GM21390 (cell line): ENCODE results near the gene RFX2.
"Not testable (repeated sequence)": the region's sequence is repeated elsewhere in the genome, so short reads cannot be mapped to it uniquely, and the experiment has no call there.

Experiments used
- ATAC-seq: cut with Tn5 transposase; IDR thresholded peaks from one replicate; pipeline ENCODE4 v1.9.1; 2021; ENCODE audit not compliant: unreplicated experiment

Gene RFX2

DNA sequence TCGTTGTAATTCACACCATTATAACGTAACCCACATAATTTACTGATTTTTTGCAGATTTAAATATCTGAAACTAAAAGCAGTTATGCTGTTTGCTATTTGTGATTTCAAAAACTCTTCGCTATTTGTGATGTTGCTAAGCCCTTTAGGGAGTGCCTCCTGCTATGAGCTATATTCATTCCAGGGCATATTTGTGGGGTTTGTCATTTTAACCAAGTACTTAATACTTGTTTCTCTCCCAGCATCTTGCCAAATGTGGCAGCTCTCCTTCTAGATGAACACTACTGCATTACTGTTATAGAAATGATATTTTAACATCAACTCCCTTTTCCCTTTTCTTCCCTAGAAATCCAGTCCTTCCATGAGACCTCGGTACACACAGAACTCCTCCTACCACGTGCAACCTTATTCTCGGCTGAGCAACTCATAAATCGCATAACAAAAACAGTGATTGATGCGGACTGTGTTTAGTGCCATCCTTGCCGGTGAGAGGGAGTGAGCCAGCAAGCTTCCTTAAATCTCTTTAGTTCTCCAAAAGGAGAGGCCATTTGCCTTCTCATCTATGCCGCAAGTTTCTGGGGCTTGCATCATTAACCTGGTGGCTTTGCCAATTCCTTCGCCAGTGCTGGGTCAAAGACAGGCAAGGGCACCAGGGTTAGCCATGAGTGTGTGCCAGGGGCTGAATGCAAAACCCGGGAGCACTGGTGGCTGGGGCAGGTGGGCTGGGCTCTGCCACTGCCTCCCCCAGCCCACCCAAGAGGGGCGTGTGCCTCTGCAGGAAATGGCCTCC lies 33.4 kb downstream of the RFX2 start:
- ATAC-seq, result no peak

- ATAC-seq, result no peak
These were observed 34.0 kb downstream of the RFX2 start for GRCh38 chr19:6076291-6076665.

- ATAC-seq, result no peak
These were observed 35.4 kb downstream of the RFX2 start for GRCh38 chr19:6074709-6075403.

DNA sequence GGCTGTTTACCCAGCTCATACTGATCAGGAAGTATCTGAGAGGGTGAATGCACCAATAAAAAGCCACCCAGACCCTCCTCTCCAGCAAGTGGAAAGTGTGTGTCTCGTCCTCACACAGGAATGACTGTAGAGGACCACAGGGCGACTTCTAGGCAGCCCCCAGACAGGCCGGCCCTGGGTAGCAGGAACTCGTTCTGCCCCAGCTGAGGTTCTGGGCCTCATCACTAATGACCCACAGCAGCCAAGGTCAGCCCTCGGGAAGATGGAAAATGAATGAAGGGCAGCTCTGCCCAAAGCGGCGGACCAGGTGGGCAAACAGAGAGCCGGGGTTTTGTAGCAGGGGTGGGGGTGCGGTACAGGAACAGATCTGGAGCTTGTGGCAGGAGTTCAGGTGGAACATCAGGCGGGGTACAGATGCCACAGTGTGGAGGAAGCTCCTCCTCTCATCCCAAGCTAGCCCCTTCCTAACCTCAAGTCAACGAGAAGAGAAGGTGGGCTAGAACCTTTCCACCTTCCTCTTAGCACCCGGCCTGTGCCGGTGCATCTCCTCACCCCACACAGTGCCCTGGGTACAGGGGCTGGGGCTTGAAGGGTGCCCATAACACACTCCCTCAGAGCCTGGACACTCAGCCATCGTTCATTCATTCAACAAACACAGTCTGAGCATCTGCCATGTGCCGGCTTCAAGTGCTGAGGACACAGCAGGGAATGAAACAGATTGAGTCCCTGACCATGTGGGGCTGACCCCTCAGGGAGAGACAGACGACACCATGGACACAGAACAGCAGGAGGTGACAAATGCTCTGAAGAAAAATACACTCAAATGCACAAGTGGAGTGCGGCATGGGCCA lies 36.2 kb downstream of the RFX2 start:
- ATAC-seq, result no peak

DNA sequence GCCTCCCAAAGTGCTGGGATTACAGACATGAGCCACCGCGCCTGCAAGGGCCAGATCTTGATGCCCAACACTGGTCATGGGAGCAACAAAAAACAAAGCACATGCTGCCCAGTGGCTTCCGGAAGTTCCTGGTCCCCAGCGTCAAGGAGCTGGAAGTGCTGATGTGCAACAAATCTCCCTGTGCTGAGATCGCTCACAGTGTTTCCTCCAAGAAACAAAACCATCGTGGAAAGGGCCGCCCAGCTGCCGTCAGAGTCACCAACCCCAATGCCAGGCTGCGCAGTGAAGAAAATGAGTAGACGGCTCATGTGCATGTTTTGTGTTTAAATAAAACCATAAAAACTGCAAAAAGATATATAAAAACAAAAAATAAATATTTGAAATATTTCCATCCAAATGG lies 37.1 kb downstream of the RFX2 start:
- not testable (repeated sequence) for ATAC-seq

- no peak for ATAC-seq
These were observed 38.4 kb downstream of the RFX2 start for GRCh38 chr19:6071875-6072274.

- no peak for ATAC-seq
These were observed 39.4 kb downstream of the RFX2 start for GRCh38 chr19:6070720-6071485.

DNA sequence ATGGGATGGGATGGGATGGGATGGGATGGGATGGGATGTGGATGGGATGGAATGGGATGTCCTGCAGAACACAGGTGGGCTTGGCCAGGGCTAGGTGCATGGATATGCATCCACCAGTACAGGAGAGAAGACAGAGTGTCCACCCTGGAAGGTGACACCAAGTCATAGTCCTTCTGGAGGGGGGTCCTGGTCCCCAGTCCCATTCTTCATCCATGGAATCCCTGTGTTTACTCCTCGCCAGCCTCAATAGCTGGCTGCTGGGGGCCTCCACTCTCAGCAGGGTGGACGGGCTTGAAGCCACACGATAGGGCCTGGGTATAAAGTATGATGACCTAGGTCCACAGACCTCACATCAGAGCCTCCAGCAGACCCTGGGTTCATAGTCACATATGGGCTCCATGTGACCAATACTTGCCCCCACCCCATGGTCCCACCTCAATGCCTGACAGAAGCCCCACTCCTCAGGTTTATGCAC lies 40.1 kb downstream of the RFX2 start:
- no peak for ATAC-seq

GRCh38 chr19:6069268-6069791 lies 41.0 kb downstream of the RFX2 start:
- no peak for ATAC-seq

- ATAC-seq, result no peak
These were observed 41.6 kb downstream of the RFX2 start for GRCh38 chr19:6068711-6069110.

- no peak for ATAC-seq
These were observed 42.3 kb downstream of the RFX2 start for GRCh38 chr19:6067975-6068374.

- ATAC-seq, result no peak
These were observed 43.3 kb downstream of the RFX2 start for GRCh38 chr19:6066661-6067646.

DNA sequence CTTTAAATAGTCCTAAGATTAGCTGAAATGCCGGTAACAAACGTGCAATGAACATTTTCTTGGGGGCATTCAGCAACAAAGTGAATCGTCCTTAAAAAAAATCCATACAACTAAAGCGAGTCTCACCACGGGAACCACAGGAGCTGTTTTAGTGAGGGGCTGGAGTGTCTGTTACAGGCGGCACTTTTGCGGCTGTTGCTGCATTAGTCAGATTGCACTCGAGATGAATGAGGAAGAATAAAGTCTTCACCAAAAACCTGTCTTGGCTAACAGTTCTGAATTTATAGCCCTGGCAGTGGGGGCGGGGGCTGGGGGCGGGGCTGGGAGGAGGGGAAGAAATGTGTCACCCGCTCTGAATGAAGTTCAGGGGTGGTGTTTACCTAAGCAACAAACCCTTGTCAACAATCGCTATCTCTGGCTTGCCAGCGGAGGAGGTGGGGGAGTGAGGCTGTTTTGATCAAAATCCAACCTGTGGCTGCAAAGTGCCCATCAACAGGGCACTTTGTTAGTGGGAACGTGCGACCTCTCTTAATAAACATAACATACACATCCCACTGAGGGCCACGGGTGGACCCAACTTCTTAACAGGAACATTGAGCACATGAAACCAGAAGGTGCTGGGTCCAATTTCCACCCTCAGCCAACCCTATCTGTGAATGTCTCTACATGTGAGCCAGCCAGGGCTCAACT lies 44.5 kb downstream of the RFX2 start:
- ATAC-seq, result no peak

GRCh38 chr19:6064336-6065073 lies 45.8 kb downstream of the RFX2 start:
- no peak for ATAC-seq

DNA sequence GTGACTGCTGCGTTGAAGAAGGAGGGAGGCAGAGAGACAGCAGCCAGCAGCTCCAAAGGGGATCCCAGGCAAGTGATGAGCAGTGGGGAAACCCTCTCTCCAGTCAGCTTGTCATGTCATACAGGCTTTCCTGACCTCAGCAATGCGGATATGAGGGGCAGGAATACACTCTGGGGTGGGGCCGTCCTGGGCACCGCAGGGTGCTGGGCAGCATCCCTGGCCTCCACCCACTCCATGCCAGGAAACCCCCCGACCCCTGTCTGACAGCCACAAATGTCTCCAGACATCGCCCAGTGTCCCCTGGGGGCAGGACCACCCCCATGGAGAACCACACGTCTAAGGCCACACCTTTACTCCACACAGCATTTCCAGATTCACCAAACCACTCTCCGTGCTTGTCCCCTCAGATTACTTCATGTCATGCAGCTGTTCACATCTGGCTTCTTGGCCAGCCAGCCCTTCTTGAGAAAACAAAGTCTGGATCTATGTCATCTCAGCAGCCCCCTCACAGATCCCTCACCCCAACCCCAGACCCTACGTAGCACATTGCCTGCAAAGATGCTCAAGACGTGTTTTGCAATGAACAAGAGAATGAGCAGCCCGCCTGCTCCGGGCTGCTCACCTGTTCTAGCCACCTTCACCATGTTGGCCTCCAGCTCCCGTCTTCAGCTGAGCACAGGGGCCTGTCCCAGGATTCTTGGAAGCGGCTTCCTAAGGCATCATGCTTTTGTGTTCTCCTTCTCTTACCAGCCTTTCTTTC lies 46.5 kb downstream of the RFX2 start:
- no peak for ATAC-seq

DNA sequence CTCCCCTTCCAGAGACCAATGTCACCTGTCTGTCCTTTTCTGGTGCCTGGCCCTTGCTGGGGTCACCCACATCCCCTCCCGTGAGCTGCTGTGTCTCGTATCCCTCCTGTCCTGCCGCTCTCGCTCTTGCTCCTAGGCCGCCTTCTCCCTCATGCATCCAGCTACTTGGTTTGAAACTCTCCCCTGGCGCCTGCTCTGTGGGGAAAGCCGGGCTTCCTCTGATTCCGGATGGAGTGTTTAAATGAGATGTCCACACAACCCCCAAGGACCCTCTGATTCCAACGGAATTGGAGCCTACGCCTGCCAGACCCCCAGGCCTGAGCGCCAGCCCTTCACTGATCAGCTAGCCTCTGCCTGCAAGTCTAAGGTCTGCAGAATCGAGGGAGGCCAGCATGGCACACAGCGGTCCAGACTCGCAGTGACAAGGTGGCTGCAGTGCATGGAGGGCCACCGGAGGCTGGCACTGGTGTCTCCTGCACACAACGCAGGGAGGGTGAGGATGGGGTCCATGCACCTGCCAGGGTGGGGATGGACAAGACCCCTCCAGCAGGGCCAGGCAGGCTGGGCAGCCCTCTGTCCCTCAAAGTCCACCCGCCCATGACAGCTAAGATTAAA lies 47.2 kb downstream of the RFX2 start:
- ATAC-seq, result no peak

DNA sequence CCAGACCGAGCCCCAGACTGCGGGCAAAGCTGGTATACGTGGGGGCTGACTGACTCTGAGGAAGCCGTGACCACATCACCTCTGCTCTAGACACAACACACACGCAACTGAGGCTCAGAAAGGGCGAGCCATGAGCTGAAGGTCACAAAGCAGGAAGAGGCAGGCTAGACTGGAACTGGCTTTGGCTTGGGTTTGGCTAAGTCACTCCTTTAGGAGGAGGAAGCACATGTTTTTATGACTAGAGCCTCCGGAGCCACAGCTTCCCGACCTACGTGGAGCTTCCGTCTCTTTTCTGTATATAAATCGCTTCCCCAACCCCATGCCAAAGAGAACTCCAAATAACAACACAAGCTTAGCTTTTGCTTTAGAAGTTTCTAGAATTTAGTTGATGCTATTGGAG lies 48.0 kb downstream of the RFX2 start:
- no peak for ATAC-seq
